Progenitor cell of endocrine pancreas (in vitro differentiated cells): ENCODE measurements around the gene HFE. TPM values are rescaled to one million over a fixed set of nuclear protein-coding genes. Genes with fewer than 3 reads are reported as not detected.
"Not testable (repeated sequence)": the region's sequence is repeated elsewhere in the genome, so short reads cannot be mapped to it uniquely, and the experiment has no call there.

ENCODE experiments used
- DNase-seq: peaks from one replicate; pipeline ENCODE4 v3.0.0; 2021; ENCODE audit warnings: low spot score; ENCODE audit not compliant: unreplicated experiment
- H3K27ac Mint-ChIP-seq: 2 replicates; pipeline ENCODE4 v1.8.0; 2021; ENCODE audit warnings: mild to moderate bottlenecking, moderate library complexity, mixed read lengths
- H3K27me3 Mint-ChIP-seq: 2 replicates; pipeline ENCODE4 v1.8.0; 2021; ENCODE audit warnings: mixed read lengths
- H3K36me3 Mint-ChIP-seq: 2 replicates; pipeline ENCODE4 v1.8.0; 2022; ENCODE audit warnings: mixed read lengths; ENCODE audit not compliant: insufficient read depth
- H3K4me1 Mint-ChIP-seq: 2 replicates; pipeline ENCODE4 v1.8.0; 2021; ENCODE audit warnings: low read depth, mixed read lengths
- H3K4me3 Mint-ChIP-seq: 2 replicates; pipeline ENCODE4 v1.8.0; 2021; ENCODE audit warnings: low read depth, mild to moderate bottlenecking, moderate library complexity, mixed read lengths
- H3K9me3 Mint-ChIP-seq: 2 replicates; pipeline ENCODE4 v1.8.0; 2021; ENCODE audit warnings: low read depth, mixed read lengths
- total RNA-seq: library from RNA; stranded (reverse); gene quantifications from 2 replicates; pipeline ENCODE4 v1.2.1, GENCODE V29; 2021
- TF ChIP-seq, protein P1 (sequence below): fragments of 200-600 bp; sonication (generic); IDR thresholded peaks from one replicate; pipeline ENCODE4 v1.5.0; 2021; ENCODE audit warnings: antibody characterized with exemption, mild to moderate bottlenecking; ENCODE audit not compliant: unreplicated experiment

HFE gene
- total RNA-seq, 1 donor from 2014 or later: 1.1 TPM

DNA sequence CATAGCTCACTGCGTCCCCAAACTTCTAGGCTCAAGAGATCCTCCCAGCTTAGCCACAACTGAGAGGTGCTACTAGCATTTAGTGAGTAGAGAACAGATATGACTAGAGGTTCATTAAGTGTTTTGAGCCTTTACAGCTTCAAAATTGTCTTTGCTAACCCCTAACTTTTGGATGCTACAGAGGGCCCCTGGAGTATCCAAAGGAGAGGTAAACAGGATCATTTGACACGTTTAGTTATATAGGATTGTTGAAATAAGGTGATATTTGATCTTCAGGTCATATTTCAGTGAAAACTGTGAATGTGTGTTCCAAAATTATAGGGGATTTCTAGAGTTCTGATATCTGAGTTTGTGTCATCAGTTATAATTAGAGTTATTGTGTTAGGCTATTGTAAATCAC lies 19.2 kb upstream of the HFE start:
- Mint-ChIP-seq H3K4me1 (peaks cover 13% of the 10 kb centered on the region), H3K36me3 (no peaks in the 10 kb centered on the region), H3K9me3 (no peaks in the 10 kb centered on the region), H3K4me3 (no peak overlapping the region), H3K27ac (peak overlapping the region; percentile 71), H3K27me3 (no peaks in the 10 kb centered on the region)
- no peak for DNase-seq
- TF ChIP-seq, protein P1, sequence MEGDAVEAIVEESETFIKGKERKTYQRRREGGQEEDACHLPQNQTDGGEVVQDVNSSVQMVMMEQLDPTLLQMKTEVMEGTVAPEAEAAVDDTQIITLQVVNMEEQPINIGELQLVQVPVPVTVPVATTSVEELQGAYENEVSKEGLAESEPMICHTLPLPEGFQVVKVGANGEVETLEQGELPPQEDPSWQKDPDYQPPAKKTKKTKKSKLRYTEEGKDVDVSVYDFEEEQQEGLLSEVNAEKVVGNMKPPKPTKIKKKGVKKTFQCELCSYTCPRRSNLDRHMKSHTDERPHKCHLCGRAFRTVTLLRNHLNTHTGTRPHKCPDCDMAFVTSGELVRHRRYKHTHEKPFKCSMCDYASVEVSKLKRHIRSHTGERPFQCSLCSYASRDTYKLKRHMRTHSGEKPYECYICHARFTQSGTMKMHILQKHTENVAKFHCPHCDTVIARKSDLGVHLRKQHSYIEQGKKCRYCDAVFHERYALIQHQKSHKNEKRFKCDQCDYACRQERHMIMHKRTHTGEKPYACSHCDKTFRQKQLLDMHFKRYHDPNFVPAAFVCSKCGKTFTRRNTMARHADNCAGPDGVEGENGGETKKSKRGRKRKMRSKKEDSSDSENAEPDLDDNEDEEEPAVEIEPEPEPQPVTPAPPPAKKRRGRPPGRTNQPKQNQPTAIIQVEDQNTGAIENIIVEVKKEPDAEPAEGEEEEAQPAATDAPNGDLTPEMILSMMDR: no peak

DNA sequence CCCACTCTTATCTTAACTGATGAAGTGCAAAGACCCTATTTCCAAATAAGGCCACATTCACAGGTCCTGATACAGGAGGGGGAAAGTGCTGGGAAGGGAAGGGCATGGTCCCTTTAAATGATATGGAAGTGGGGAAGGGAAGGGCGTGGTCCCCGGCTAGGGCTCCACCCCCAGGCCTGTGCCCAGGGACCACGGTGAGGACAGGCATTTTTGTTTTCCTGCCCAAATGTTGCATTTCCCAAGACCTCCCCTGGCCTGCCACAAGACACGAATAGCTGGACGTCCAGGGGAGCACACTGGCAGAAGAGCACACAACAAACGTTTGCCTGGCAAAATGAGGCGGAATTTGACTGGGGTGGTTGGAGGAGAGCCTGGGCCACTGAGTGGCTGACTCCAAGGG lies 16.1 kb upstream of the HFE start:
- DNase-seq: no peak
- Mint-ChIP-seq H3K9me3 (no peaks in the 10 kb centered on the region), H3K27me3 (peaks cover 2% of the 10 kb centered on the region), H3K36me3 (no peaks in the 10 kb centered on the region), H3K4me3 (no peak overlapping the region), H3K4me1 (peaks cover 19% of the 10 kb centered on the region), H3K27ac (no peak overlapping the region)
- TF ChIP-seq, protein P1: no peak

DNA sequence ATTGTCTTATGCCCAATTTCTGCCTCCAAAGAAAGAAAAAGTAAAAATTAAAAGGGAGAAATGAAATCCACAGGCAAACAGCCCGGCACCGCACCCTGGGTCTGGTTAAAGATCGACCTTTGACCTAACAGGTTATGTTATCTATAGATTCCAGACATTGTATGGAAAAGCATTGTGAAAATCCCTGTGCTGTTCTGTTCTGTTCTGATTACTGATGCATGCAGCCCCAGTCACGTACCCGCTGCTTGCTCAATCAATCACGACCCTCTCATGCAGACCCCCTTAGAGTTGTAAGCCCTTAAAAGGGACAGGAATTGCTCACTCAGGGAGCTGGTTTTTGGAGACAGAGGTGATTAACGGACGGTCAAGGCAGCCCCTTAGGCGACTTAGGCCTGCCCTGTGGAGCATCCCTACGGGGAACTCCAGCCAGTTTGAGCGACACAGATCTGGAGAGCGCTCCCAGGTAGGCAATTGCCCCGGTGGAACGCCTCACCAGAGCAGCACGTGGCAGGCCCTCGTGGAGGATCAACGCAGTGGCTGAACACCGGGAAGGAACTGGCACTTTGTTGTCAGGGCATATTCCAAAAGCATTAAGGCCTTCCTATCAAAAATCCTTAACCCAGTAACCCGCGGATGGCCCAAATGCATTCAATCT lies 12.0 kb upstream of the HFE start:
- Mint-ChIP-seq H3K27ac (no peak overlapping the region), H3K27me3 (peaks cover 8% of the 10 kb centered on the region), H3K36me3 (no peaks in the 10 kb centered on the region), H3K4me1 (peaks cover 9% of the 10 kb centered on the region), H3K9me3 (no peaks in the 10 kb centered on the region), H3K4me3 (no peak overlapping the region)
- TF ChIP-seq, protein P1: no peak
- no peak for DNase-seq

DNA sequence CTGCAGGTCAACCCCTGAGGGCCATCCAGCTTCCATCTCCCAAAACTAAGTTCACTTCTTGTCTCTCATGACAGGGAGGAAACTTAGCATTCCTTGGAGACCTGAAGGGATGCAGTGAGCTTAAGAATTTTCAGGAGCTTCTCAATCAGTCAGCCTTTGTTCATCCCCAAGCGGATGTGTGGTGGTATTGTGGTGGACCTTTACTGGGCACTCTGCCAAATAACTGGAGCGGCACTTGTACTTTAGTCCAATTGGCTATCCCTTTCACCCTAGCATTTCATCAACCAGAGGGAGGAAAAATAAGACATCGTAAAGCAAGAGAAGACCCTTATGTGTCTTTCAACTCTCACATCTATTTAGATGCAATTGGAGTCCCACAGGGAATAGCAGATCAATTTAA lies 9.2 kb upstream of the HFE start:
- H3K9me3 Mint-ChIP-seq: peaks cover 14% of the 10 kb centered on the region
- H3K4me1 Mint-ChIP-seq, H3K4me3 Mint-ChIP-seq, H3K27me3 Mint-ChIP-seq, H3K36me3 Mint-ChIP-seq, DNase-seq, H3K27ac Mint-ChIP-seq: not testable (repeated sequence)

DNA sequence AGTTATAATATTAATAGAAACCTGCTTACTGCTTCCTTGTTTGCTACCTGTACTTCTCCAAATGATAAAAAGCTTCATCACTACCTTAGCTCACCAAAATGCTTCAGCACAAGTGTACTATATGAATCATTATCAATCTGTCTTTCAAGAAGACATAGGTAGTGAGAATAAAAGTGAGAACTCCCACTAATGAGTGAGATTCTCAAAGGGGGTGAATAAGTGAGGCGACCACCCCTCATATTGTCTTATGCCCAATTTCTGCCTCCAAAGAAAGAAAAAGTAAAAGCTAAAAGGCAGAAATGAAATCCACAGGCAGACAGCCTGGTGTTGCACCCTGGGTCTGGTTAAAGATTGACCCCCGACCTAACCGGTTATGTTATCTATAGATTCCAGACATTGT lies 6.1 kb upstream of the HFE start:
- not testable (repeated sequence) for H3K4me3 Mint-ChIP-seq, H3K27me3 Mint-ChIP-seq, H3K27ac Mint-ChIP-seq, H3K4me1 Mint-ChIP-seq, H3K36me3 Mint-ChIP-seq, DNase-seq
- peaks cover 14% of the 10 kb centered on the region for H3K9me3 Mint-ChIP-seq

DNA sequence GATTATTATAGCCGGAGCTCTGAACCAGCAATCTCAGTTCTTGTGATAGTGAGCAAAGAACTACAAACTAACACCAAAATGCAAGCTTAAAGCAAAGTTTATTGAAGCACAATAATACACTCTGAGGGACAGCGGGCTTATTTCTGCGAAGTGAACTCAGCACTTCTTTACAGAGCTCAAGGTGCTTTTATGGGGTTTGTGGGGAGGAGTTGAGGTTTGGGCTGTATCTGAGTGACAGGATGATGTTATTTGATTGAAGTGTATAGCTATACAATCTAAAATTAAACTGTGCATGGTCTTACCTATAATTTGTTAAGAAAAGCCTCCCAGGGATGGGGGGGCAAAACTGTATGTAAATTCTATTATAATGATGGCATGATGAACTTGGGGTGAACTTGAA lies 1.0 kb upstream of the HFE start:
- Mint-ChIP-seq H3K4me3 (no peak overlapping the region), H3K4me1 (peaks cover 20% of the 10 kb centered on the region), H3K27ac (no peak overlapping the region), H3K27me3 (no peaks in the 10 kb centered on the region), H3K36me3 (peaks cover 6% of the 10 kb centered on the region), H3K9me3 (peaks cover 7% of the 10 kb centered on the region)
- TF ChIP-seq, protein P1: no peak
- DNase-seq: no peak
